Tongue (tissue), 2 donors: ENCODE data around the gene PCDHB12. TPM values are rescaled to one million over a fixed set of nuclear protein-coding genes. Genes with fewer than 3 reads are reported as not detected.
"Not testable (repeated sequence)": the region's sequence is repeated elsewhere in the genome, so short reads cannot be mapped to it uniquely, and the experiment has no call there.

ENCODE experiments used
- DNase-seq: peaks from one replicate; pipeline ENCODE4 v3.0.0-alpha.2; 2015
- total RNA-seq: library from RNA; depleted of rRNA; stranded (reverse); fragments of >200 nt; gene quantifications from one replicate; pipeline ENCODE4 v1.2.3, GENCODE V29; 2014

The PCDHB12 gene
- total RNA-seq = 4.8 TPM

DNA sequence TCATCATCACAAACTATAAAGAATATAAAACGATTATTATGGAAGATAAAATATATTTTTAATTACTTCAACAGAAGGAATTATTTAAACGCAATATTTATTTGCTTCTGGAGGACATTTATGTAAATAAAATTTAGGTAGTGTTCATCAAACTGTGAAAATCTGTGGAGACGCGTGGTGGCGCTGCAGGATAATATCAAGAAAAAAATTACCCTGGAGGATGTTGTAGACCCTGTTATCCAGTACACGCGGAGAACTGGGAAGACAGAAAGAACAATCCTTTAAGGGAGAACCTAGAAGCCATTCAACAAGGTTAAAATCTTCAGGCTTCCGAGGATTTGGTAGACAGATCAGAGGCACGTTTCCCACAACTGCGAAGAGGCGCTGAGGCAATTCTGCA is at the start of gene PCDHB12:
Gene PCDHB12 (plus strand): TSS at position 242 of the 400 bp plus-strand sequence. CDS start 189 bp downstream, outside the sequence.
- peak; percentile 15 for DNase-seq

DNA sequence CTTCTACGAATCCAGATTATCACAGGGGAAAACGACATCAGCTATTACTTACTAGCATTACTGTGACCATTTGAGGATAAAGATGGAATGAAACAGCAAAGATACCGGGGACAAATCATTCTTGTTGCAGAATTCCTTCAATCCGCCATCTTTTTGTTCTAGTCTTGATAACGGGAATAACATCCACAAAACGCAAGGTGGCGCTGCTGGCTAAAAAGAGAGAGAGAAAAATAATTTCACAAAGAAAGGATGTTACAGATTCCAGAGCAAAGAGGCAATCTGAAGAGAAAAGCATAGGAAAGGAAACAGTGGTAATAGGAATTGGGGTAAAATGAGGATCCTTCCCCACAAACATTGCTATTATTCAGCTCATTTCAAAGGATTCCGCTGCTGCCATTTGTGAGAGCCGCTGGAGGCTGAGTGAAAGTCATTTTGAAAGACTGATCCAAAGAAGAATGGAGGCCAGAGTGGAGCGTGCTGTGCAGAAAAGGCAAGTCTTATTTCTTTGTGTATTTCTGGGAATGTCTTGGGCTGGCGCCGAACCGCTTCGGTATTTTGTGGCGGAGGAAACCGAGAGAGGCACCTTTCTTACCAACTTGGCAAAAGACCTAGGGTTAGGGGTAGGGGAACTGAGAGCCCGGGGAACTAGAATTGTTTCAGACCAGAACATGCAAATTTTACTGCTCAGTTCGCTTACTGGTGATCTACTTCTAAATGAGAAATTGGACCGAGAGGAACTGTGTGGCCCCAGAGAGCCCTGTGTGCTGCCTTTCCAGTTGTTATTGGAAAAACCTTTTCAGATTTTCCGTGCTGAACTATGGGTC is 35.9 kb upstream of the PCDHB12 start, which contains the start of gene PCDHB7:
Gene PCDHB7 (plus strand): TSS at position 264 of the 824 bp plus-strand sequence. CDS start 192 bp downstream, at position 456.
- DNase-seq = peak; percentile 54

DNA sequence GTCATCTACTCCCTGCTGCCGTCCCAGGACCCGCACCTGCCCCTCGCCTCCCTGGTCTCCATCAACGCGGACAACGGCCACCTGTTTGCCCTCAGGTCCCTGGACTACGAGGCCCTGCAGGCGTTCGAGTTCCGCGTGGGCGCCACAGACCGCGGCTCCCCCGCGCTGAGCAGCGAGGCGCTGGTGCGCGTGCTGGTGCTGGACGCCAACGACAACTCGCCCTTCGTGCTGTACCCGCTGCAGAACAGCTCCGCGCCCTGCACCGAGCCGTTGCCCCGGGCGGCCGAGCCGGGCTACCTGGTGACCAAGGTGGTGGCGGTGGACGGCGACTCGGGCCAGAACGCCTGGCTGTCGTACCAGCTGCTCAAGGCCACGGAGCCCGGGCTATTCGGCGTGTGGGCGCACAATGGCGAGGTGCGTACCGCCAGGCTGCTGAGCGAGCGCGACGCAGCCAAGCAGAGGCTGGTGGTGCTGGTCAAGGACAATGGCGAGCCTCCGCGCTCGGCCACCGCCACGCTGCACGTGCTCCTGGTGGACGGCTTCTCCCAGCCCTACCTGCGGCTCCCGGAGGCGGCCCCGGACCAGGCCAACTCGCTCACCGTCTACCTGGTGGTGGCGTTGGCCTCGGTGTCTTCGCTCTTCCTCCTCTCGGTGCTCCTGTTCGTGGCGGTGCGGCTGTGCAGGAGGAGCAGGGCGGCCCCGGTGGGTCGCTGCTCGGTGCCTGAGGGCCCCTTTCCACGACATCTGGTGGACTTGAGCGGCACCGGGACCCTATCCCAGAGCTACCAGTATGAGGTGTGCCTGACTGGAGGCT is 34.0 kb upstream of the PCDHB12 start:
- not testable (repeated sequence) for DNase-seq

DNA sequence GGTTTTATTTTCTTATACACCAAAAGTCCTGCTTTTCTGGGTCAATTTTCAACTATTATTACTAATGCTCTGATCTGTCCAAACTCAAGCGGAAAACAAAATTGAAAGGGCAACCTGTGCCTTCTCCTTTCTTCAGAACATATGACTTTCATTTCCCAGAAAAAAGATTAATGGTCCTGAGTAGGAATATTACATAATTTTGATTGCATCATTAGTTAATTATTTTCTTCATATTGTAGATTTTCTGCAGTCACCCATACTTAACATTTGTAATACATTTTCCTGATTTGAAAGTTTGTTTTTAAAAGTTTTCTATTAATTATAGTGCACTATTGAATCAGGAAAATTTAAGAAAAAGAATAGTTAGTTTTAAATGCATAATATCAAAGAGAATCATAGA is 32.6 kb upstream of the PCDHB12 start:
- no peak for DNase-seq

DNA sequence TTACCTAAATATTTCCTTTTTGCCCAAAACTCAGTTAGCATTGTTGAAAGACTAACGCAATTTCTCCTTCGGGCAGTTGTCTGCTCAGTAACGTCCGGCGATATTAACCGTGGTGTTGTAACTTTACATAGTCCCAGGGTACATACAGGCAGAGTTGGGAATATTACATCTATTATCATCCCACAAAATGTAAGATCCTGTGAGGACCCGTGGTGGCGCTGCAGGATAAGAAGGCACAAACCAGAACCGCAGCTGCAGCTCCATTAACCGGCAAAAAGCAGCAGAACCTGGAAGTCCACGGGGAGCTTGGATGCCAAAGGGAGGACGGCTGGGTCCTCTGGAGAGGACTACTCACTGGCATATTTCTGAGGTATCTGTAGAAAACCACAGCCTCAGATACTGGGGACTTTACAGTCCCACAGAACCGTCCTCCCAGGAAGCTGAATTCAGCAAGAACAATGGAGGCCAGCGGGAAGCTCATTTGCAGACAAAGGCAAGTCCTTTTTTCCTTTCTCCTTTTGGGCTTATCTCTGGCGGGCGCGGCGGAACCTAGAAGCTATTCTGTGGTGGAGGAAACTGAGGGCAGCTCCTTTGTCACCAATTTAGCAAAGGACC is 30.8 kb upstream of the PCDHB12 start, which contains the start of gene PCDHB8:
Gene PCDHB8 (plus strand): TSS at position 214 of the 615 bp plus-strand sequence. CDS start 245 bp downstream, at position 459.
- DNase-seq = not testable (repeated sequence)

DNA sequence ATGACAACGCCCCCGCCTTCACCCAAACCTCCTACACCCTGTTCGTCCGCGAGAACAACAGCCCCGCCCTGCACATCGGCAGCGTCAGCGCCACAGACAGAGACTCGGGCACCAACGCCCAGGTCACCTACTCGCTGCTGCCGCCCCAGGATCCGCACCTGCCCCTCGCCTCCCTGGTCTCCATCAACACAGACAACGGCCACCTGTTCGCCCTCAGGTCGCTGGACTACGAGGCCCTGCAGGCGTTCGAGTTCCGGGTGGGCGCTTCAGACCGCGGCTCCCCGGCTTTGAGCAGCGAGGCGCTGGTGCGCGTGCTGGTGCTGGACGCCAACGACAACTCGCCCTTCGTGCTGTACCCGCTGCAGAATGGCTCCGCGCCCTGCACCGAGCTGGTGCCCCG is 29.1 kb upstream of the PCDHB12 start:
- DNase-seq = not testable (repeated sequence)

DNA sequence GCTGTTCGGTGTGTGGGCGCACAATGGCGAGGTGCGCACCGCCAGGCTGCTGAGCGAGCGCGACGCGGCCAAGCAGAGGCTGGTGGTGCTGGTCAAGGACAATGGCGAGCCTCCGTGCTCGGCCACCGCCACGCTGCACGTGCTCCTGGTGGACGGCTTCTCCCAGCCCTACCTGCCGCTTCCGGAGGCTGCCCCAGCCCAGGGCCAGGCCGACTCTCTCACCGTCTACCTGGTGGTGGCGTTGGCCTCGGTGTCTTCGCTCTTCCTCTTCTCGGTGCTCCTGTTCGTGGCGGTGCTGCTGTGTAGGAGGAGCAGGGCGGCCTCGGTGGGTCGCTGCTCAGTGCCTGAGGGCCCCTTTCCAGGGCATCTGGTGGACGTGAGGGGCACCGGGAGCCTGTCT is 28.6 kb upstream of the PCDHB12 start:
- DNase-seq = not testable (repeated sequence)

DNA sequence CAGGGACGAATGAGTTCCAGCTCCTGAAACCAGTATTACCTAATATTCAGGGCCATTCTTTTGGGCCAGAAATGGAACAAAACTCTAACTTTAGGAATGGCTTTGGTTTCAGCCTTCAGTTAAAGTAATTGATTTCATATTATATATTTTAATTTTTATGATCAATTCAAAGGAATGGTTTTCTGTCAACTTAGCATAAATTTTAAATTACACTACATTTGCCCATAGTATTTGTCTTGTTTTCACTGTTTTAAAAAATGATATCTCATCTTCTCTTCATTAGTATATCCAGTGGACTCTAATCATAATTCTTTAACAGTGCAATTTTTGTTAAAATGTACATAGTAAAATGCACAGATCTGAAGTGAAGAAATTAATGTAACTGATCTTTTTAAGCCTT is 28.2 kb upstream of the PCDHB12 start:
- DNase-seq = no peak

DNA sequence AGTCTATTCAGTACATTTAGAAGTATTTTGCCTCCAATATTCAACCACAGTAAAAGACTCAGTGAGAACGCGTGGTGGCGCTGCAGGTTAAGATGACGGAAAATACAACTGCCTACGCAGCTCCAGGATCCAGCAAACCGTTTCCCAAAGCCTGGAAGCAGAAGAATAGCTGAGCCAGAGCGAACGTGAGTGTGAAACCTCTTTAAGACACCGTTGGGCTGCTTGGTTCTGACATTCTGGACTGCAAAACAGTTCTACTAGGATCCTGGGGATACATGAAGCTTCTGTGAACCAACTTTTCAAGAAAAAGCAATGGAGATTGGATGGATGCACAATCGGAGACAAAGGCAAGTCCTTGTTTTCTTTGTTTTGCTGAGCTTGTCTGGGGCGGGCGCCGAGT is 26.3 kb upstream of the PCDHB12 start, which contains the start of gene PCDHB16:
Gene PCDHB16 (plus strand): TSS at position 140 of the 400 bp plus-strand sequence. CDS start 173 bp downstream, at position 313.
- DNase-seq = peak; percentile 65

DNA sequence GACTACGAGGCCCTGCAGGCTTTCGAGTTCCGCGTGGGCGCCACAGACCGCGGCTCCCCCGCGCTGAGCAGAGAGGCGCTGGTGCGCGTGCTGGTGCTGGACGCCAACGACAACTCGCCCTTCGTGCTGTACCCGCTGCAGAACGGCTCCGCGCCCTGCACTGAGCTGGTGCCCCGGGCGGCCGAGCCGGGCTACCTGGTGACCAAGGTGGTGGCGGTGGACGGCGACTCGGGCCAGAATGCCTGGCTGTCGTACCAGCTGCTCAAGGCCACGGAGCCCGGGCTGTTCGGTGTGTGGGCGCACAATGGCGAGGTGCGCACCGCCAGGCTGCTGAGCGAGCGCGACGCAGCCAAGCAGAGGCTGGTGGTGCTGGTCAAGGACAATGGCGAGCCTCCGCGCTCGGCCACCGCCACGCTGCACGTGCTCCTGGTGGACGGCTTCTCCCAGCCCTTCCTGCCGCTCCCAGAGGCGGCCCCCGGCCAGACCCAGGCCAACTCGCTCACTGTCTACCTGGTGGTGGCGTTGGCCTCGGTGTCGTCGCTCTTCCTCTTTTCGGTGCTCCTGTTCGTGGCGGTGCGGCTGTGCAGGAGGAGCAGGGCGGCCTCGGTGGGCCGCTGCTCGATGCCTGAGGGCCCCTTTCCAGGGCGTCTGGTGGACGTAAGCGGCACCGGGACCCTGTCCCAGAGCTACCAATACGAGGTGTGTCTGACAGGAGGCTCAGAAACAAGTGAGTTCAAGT is 24.2 kb upstream of the PCDHB12 start:
- DNase-seq = not testable (repeated sequence)

DNA sequence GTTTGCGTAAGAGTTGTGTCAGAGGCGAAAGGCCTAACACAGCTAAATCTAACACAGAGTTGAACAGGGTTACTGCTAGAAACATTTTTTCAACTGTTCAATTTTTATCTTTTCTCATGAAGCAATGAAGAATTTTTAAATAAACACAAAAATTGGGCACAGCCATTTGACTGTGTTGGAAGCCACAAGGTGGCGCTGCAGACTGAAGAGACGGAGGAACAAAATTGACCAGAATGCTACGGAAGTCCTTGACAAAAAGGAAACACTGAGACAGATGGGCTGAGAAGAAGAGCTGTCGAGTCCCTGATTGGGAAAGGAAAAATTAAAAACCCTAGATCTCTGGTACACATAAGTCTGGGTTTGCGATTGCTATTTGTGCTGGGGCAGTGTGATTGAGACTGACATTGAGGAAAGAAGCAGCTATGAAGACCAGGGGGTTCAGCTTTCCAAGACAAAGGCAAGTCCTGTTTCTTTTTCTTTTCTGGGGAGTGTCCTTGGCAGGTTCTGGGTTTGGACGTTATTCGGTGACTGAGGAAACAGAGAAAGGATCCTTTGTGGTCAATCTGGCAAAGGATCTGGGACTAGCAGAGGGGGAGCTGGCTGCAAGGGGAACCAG is 21.5 kb upstream of the PCDHB12 start, which contains the start of gene PCDHB9:
Gene PCDHB9 (plus strand): TSS at position 265 of the 616 bp plus-strand sequence. CDS start 158 bp downstream, at position 423.
- DNase-seq = peak; percentile 20

DNA sequence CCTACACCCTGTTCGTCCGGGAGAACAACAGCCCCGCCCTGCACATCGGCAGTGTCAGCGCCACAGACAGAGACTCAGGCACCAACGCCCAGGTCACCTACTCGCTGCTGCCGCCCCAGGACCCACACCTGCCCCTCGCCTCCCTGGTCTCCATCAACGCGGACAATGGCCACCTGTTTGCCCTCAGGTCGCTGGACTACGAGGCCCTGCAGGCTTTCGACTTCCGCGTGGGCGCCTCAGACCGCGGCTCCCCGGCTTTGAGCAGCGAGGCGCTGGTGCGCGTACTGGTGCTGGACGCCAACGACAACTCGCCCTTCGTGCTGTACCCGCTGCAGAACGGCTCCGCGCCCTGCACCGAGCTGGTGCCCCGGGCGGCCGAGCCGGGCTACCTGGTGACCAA is 19.8 kb upstream of the PCDHB12 start:
- not testable (repeated sequence) for DNase-seq

DNA sequence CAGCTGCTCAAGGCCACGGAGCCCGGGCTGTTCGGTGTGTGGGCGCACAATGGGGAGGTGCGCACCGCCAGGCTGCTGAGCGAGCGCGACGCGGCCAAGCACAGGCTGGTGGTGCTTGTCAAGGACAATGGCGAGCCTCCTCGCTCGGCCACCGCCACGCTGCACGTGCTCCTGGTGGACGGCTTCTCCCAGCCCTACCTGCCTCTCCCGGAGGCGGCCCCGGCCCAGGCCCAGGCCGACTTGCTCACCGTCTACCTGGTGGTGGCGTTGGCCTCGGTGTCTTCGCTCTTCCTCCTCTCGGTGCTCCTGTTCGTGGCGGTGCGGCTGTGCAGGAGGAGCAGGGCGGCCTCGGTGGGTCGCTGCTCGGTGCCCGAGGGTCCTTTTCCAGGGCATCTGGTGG is 19.4 kb upstream of the PCDHB12 start:
- DNase-seq = not testable (repeated sequence)

DNA sequence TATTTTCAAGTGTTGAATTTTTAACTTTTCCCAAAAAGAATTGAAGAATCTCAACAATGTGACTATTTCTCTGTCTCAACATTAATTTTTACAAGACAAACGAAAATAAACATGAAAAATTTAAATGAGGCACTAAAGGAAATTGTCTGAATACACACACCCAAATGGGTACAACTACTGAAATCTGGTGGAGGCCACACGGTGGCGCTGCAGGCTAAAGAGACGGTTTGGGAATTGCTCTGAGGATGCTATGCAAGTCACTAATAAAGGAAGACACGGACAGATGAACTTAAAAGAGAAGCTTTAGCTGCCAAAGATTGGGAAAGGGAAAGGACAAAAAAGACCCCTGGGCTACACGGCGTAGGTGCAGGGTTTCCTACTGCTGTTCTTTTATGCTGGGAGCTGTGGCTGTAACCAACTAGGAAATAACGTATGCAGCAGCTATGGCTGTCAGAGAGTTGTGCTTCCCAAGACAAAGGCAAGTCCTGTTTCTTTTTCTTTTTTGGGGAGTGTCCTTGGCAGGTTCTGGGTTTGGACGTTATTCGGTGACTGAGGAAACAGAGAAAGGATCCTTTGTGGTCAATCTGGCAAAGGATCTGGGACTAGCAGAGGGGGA is 16.3 kb upstream of the PCDHB12 start, which contains the start of gene PCDHB10:
Gene PCDHB10 (plus strand): TSS at position 244 of the 616 bp plus-strand sequence. CDS start 200 bp downstream, at position 444.
- peak; percentile 25 for DNase-seq

DNA sequence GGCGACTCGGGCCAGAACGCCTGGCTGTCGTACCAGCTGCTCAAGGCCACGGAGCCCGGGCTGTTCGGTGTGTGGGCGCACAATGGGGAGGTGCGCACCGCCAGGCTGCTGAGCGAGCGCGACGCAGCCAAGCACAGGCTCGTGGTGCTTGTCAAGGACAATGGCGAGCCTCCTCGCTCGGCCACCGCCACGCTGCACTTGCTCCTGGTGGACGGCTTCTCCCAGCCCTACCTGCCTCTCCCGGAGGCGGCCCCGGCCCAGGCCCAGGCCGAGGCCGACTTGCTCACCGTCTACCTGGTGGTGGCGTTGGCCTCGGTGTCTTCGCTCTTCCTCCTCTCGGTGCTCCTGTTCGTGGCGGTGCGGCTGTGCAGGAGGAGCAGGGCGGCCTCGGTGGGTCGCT is 14.2 kb upstream of the PCDHB12 start:
- DNase-seq = not testable (repeated sequence)

DNA sequence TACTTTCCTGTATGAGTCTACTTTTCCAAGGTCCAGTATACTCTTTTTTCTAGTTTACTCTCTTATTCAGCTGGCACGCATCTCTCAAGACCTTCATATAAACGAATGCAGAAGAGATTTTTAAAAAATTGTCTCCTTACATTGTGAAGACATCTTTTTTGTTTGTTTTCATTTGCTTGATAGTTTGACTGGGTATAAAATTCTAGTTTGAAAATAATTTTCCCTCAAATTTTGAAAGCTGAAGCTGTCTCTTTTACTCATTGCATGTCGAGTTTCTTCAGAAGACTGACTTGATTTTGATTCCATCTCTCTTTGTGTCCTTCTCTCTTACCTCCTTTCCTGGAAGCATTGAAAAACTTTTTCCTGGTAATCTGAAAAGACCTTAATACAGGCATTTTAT is 12.2 kb upstream of the PCDHB12 start:
- DNase-seq = no peak

DNA sequence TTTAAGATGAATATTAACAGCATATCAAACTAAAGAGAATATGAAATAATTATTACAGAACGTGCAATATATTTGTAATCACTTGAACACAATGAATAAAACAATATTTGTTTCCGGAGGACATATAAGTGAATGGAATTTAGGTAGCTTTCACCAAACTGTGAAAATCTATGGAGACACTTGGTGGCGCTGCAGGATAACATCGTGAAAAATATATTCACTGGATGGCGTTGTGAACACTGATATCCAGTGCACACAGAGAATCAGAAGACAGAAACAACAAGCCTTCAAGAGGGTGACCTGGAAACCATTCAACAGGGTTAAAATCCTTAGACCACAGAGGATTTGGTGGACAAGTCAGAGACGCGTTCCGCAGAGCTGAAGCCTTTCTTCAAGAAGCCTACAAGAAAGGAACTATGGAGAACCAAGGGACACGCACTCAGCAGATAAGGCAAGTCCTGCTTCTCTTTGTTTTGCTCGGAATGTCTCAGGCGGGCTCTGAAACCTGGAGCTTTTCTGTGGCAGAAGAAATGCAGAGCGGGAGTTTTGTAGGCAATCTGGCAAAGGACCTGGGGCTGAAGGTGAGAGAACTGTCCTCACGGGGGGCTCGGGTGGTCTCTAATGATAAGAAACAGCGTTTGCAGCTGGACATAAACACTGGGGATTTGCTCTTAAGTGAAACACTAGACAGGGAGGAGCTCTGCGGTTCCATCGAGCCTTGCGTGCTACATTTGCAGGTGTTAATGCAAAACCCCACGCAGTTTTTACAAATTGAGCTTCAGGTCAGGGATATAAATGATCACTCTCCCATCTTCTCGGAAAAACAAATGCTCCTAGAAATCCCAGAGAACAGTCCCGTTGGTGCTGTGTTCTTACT is 8.9 kb upstream of the PCDHB12 start, which contains the start of gene PCDHB11:
Gene PCDHB11 (plus strand): TSS at position 269 of the 877 bp plus-strand sequence. CDS start 148 bp downstream, at position 417.
- peak; percentile 9 for DNase-seq

DNA sequence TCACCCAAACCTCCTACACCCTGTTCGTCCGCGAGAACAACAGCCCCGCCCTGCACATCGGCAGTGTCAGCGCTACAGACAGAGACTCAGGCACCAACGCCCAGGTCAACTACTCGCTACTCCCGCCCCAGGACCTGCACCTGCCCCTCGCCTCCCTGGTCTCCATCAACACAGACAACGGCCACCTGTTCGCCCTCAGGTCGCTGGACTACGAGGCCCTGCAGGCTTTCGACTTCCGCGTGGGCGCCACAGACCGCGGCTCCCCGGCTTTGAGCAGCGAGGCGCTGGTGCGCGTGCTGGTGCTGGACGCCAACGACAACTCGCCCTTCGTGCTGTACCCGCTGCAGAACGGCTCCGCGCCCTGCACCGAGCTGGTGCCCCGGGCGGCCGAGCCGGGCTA is 7.4 kb upstream of the PCDHB12 start:
- not testable (repeated sequence) for DNase-seq

DNA sequence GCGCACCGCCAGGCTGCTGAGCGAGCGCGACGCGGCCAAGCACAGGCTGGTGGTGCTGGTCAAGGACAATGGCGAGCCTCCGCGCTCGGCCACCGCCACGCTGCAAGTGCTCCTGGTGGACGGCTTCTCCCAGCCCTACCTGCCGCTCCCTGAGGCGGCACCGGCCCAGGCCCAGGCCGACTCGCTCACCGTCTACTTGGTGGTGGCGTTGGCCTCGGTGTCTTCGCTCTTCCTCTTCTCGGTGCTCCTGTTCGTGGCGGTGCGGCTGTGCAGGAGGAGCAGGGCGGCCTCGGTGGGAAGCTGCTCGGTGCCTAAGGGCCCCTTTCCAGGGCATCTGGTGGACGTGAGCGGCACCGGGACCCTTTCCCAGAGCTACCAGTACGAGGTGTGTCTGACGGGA is 6.9 kb upstream of the PCDHB12 start:
- DNase-seq = not testable (repeated sequence)
